Measurements from ENCODE around the gene FBXW5.

- TF ChIP-seq POLR2A (IDR thresholded peaks at IDR 0.05; ENCODE audit: low read depth, low read length) (no peak), POLR2AphosphoS5 (IDR thresholded peaks at IDR 0.05; ENCODE audit: low read depth, low read length) (no peak), TAF1 (IDR thresholded peaks at IDR 0.05; ENCODE audit: low read depth, low read length) (no peak)
Observed at GRCh38 chr9:136958473-136958872, 13.9 kb upstream of the FBXW5 start.

Data from GM12891 (cell line).